ENCODE data around the gene FHL3.

FHL3 gene

DNA sequence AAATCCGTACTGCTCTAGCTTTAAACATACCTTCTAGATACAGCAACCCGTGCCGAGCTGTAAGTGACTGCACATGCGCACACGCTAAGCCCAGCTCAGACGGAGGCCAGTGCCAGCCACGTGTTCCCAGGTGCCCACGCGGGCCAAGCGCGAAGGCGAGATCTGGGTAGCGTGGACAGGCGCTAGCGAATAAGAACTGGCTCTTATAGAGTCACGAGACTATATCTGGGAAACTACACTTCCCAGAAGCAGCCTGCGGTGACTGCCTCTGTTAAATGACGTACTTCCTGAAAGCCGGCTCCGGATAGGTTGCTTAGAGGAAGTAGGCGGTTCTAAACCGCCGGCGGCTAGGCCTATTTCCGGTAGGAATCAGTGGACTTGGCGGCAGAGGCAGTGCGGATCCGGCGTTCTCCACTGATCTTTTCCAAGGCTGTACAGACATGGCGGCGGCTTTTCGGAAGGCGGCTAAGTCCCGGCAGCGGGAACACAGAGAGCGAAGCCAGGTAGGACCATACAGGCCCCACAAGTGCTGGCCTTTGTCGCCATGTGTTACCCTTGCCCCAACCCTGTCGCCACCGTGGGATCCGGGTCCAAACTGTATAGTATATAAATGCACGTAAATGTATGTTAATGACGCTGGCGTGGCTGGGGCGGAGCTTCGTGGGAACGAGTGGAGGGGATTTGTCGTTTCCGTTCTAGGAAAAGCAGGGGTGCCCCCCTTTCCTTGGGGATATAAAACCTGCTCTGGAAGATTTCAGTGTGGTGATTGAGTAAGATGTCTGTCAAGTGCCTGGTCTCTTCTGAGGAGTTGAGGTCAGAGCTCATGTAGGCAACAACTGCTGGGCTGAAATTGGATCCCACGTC lies 7.3 kb upstream of the FHL3 start, which contains the start of gene UTP11:
Gene UTP11 (plus strand): TSS at position 372 of the 864 bp plus-strand sequence. CDS start 69 bp downstream, at position 441.
- DNase-seq (ENCODE audit: low spot score): peak; percentile 99

DNA sequence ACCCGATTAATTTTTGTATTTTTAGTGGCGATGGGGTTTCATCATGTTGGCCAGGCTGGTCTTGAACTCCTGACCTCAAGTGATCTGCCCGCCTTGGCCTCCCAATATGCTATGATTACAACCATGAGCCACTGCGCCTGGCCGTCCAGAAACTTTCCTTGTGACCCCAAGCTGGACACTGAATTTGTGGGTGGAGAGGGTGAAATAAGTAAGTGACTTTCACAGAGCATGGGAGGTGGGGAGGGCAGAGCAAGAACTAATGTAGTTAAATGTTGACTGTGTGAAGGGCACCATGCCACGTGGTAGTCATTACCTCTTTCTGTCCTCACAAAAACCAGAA lies 4.5 kb upstream of the FHL3 start:
- no peak for DNase-seq (ENCODE audit: low spot score)

DNA sequence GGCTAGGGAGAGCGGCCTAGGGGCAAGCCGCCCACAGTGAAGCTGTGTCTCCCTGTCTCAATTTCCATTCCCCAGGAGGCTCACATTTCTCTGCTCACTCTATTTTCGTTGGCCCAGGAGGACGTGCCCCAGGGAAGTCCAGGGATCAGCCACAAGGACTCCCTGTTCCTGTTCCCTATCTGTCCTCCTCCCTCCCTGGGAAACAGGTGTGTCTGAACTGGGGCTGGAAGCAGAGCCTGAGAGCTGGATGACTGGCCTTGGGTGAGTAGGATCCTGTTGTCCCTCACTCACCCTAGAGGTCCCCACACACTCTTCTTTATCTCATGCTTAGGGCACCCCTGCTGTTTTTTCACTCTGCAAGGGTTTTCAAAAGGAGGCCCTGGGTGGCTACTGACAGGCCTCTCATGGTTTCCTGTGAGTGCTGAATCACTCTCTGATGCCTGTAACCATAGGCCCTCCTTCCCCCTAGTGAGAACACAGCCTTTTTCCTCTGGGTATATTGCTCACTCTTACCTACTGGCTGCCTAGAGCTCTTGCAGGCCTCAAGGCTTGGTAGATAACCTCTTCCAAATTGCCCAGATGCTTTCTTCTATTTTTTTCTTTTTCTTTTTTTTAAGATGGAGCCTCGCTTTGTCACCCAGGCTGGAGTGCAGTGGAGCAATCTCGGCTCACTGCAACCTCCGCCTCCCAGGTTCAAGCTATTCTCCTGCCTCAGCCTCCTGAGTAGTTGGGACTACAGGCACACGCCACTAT lies 4.0 kb upstream of the FHL3 start:
- DNase-seq (ENCODE audit: low spot score): no peak

DNA sequence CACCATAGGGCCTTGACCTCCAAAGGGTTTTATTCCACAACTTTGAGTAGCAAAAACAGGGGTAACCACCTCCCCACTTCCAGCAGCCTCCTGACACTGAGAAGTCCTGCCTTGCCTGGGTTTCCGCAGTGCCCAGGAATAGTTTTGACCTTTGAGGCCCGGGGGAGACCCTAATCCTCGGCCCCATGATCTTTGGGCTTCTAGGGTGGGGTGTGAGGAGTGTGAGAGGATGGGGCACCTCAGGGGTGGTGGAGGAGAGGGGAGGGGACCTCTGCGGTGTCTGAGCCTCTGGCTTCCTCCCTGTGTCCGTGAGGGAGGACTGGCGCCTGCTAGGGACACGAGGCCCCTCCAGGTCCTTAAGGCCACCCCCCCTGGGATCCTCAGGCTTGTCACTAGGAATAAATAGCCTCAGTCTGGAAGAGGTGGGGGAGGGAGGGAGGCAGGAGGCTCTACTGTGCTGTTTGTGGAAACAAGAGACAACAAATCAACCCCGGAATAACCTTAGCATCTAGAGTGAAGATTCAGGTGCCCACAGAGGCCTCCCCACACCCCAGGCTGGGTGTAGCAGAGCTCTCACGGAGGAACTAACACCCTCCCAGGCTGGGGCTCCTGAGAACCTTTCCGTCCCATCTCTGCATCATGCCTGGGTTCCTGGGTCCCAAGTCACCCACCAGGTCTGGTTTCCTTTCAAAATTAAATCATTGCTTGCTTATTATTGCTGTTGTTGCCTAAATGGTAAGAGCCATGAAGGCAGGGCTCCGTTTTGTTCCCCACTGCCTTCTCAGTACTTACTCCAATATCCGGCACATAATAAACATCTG lies 904 bp upstream of the FHL3 start:
- no peak for DNase-seq (ENCODE audit: low spot score)

DNA sequence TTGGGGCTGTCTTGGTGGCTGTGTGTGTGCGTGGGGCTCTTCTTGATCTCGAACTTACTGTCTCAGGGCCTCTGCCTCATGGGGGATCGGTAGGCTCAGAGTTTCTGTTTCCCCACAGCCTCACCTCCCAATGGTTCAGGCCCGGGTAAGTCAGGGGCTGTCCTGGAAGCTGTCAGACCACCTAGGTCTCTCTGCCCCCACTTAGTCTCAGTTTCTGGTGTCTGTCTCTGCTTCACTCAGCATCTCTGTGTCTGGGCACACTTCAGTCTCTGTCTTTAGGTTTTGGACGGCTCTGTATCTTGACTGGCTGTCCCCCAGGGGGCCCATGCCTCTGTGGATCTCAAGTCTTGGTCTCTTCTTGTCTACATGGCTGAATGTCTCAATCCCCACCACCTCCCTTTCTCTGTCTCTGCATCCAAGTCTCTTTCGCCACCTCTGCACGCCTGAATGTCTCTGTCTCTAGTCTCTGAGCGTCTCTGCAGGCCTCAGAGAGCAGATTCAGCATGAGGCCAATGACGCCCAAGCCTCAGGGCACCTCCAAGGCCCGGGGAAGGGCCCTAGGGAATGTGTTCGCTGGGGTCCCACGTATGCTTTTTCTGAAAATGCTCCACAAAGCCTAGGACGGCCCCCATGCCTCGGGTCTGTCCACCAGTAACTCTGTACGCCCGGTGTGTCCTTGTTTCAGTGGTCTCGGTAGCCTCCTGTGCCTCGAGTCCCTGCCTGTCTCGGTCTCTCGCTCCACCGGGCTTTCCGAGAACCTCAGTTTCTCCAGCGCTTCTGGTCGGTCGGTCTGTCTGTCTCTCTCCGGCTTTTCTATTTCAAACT lies 818 bp downstream of the FHL3 start:
- DNase-seq (ENCODE audit: low spot score): no peak

DNA sequence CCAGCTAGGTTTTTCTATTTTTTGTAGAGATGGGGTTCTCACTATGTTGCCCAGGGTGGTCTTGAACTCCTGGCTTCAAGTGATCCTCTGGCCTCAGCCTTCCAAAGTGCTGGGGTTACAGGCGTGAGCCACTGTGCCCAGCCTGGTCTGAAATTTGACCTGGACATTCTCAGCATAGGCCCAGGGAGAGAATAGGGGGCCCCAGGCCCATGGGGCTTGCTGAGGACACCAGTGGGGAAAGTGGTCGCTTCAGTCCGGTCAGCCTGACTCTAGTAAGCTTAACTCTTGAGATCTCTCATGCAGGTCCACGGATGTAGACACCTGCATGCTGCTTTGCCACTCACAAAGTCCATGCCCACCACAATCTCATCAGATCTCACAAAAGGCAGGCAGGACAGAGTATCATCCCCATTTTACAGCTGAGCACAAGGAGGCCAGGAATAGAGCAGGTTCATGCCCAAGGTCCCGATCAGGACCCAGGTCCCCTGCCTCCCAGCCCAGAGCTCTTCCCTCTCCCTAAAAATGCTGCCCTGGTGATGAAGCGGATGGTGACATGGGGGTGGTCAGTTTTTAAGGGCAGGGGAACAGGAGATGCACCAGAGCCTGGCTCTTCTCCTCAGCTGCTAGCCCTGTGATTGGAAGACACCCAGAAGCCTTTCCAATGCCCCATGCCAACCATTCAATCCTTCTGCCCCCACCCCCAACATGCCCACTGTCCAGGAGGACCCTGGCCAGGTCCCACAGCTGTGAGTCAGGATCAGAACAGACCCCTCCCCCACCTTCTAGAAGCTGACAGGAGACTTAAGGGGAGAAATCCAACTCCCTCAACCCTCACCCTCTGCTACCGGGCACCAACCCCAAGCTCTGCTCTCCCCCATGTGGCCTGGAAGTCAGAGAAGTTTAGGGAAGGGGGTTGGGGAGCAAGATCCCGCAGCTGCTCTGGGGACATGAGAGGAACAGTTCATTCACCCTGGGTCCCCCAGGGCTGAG lies 1.8 kb downstream of the FHL3 start:
- DNase-seq (ENCODE audit: low spot score): no peak

DNA sequence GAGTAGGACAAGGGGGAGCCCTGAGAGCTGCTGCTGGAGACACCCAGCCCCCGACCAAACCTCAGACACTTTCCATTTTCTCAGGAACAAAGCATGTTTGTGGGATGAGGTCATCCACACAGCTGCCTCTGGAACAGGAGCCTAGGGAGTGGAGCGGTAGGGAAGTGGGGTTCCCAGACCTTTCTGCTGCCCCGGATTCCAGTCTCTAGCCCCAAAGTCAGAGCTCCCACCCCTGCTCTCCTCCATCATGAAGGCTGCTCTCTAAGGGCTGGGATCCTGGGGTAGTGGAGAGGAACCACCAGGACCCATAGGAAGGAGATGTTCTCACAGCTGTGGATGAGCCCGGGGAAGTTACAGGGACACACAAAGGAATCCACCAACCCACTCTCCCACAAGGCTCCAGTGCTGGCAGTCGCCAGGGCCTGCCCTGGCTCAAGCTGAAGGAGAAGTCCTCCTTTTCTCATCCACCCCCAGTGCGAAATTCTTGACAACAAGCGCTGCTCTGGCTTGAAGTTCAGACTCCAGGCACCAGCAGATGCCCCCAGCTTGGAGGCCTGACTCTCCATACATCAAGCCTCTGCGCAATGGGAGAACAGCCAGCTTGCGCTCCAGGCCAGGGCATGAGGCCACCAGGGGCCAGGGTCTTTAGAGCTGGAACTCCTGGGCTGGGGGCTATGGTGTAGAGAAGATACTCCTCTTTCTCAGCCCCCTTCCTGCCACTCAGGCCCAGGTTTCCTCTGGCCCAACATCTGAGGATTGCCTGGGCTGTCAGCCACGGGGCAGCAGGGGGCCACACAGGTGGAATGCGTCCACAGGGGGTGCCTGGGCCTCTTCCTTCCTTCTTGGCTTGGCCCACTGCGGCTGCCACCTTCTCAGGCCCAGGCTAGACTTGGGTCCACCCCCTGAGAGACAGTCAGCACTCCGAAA lies 4.5 kb downstream of the FHL3 start:
- no peak for DNase-seq (ENCODE audit: low spot score)

DNA sequence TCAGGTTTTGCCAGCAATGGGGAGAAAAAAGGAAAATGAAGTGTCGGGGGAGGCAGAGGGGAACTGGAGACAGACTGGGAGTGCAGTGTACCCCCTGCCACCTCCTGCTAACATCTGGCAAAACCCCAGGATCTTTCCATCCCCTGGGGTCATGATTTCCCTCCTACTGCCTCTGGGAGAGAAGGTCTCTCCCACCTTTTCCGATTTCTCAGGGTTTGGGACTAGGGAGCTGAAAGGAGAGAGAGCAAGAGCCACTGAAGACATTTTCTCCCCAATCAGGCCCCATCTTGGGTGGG lies 5.1 kb downstream of the FHL3 start:
- no peak for DNase-seq (ENCODE audit: low spot score)

DNA sequence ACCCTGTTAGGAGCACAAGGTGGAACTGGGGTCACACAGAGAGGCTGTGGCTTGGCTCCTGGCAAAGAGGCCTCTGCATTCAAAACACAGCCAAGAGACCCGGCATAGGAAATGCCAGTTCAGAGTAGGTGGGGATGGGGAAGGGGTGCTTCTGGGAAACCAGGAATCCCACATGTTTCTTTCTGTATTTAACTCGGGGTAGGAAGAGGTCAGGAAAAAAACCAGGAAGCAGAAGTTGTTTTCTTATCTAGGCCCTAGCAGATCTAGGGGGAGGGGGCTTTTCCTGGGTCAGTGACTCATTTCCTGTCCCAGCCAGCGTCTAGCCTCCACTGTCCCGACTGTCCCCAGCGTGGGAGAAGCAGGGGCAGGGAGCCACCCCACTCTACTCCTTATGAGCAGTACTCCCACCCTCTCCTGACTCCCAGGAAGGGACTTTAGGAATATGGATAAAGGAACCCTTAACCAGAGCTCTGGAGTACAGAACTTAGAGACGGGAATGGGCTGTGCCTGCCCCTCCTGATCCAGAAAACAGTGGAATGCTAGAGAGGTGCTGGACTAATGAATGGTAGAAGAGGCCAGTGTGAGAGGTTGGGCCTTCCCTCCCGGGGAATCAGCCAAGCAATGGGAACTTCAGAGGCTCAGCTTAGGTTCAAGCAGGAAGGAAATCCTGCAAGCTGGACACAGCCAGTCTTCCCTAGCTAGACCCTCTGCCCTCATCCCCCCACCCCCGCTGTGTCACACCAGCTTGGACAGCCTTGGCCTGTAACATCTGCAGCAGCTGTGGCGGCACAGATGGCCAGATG lies 5.7 kb downstream of the FHL3 start:
- no peak for DNase-seq (ENCODE audit: low spot score)

DNA sequence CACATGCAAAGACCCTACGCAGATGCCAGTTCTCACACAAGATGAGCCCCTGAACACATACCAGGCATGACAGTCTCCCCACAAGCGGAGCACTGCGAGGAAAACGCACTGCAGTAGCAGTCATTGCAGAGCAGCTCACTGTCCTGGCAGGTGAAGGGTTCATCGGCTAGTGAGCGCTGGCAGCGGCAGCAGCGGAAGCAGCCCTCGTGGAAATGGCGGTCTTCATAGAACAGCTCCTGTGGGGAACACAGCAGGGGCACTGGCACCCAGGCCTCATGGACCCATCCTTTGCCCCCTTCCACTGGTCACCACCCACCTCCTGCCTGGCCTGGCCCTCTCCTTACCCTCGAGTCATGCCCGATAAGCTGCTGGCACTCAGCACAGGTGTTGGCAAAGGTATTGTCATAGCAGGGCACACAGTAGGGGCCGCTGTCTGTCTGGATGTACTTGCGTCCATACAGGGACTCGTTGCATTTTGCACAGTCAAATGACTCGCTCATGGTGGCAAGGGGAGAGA lies 6.3 kb downstream of the FHL3 start:
- DNase-seq (ENCODE audit: low spot score): no peak

DNA sequence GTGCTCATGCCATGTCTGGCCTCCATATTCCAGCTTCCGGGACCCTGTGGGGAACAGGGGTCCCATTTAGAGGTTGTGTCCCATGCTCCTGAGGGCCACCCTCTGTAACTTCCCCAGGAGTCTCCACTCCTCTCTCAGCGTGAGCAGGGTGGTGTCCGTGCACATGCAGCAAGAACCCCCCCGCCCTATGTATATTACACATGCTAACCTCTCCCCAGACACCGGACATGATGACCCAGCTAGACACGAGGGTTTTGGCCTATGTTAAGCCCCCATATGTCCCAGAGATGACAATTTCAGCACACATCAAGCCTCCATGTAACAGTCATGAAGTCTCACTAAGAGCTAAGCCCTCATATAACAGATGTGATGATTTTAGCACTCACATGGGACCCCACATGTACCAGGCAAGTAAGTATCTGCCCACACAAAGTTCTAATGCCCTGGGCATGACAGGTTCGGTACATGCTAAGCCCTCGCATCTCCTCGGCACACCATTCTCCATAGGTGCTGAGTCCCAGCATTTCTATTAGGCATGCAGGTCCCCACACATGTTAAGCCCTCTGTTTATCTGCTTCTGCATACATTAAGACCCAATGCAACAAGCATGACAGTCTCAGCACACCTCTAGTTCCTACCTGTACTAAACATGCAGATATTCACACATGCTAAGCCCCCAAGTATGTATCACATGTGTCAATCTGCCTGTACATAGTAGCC lies 7.1 kb downstream of the FHL3 start:
- no peak for DNase-seq (ENCODE audit: low spot score)

DNA sequence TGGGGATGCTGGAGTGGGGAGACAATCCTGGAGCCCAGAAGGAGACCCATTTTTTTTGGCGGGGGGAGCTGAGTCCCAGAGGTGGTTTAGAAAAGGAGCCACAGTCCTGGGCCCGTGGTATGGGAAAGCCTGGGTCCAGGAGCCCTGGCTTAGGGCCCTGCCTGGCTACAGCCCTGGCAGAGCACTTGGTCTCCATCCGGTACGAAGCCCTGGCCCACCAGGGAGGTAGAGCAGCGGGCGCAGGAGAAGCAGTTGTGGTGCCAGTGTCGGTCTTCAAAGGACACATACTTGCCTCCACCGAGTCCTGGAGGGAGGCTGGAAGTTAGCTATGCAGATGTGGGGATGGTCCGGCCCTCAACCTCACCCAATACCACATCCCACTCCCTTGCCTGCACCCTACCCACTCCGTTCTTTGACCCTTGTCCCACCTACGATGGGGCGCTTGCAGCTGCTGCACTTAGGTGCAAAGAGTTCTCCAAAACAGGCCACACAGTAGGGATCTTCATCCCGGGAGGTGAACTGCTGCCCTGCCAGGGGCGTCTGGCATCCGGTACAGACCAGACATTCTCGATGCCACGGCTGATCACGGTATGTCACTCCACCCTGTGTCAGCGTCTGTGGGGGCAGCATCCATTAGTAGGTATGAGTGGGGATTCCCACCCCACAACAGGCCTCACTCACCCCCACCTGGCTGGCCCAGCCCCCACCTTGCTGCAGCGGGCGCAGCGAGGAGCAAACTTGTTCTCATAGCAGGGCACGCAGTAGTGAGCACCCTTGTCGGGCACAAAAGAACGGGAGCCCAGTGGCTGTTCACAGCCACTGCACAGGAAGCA lies 7.8 kb downstream of the FHL3 start:
- no peak for DNase-seq (ENCODE audit: low spot score)

DNA sequence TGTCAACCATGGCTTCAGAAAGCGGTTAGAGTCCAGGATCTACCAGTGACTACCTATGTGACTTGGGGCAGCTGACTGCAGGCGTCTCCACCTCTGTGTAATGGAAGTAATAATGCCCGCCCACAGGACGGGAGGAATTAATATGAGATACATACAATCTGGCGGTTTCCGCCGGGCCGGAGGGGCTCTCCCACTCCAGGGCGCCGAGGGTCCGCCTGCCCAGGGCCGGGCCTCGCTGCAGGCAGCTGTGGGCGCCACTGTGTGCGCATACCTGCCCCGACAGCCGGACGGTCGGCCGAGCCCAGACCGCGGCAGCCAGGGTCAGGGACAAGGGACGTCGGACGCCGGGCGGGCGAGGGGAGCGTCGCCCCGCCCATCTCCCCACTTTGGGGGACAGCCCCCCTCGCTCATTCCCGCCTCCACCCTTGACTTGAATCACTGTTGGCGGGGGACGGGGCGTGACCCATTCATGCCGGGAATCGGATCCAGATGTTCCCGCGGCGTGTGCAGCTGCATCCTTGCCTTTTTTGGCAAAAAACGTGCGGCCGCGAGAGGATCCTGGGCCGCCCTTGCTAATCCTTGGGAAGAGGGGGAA lies 9.5 kb downstream of the FHL3 start:
- no peak for DNase-seq (ENCODE audit: low spot score)

DNA sequence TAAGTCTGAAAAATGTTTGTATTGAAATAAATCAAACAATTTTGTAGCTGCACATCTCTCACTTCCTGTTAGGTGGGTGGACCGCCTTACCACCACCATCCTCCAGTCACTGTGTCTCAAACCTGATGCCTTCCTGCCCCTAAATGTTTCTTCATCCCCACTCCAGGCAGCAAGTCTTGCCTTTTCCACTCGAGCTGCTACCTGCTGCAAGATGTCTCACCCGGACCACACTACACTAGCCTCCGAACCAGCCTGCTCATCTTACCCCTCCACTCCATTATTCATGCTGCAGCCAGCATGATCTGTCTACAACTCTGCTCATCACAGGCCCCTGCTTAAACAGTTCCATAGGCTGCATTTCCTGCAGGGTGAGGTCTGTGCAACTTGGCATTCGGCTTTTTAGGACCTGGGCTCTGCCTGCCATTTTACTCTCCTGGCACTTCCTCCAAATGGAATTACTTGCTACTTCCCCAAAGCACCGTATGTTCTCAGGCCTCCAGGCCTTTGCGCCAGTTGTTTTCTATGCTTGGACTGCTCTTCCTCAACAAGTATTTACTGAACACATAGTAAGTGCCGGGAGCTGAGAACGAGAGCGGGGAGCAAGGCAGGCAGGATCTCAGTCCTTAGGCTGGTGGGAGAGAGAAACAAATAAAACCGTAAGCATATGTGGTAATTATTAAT lies 10.3 kb downstream of the FHL3 start:
- DNase-seq (ENCODE audit: low spot score): no peak

DNA sequence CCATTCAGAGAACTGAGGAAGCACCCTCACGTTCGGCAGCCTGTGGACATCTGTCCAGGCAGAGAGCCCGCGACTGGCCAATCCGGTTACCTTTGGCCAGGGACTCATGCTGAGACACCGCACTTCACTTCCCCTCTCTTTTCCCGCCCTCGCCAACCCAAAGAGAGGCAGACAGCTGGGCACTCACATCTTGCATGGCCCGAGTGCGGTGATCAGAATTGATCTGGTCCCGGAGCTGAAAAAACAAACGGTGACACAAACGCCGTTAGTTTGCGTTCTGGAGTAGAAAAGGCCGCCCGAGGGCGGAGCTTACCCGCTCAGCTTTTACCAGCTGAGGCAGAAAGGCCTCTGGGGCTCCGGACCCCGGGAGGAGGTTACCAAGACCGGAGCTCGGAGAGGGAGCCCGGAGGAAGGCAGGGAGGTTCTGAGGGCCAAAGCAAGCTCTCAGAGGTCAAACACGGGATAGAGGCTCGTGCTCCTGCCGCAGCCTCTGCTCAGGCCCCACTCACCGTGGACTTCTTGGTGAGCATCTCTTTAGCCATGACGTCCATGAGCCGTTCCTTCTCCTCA lies 15.9 kb downstream of the FHL3 start:
- DNase-seq (ENCODE audit: low spot score): no peak

All from pons (tissue), 1 donor.